HG03280 (cell line): ENCODE measurements around the gene CDKN2C.
"Not testable (repeated sequence)": the region's sequence is repeated elsewhere in the genome, so short reads cannot be mapped to it uniquely, and the experiment has no call there.

ENCODE experiments used
- ATAC-seq: cut with Tn5 transposase; IDR thresholded peaks from one replicate; pipeline ENCODE4 v1.9.1; 2021; ENCODE audit warnings: mild to moderate bottlenecking, moderate library complexity; ENCODE audit not compliant: unreplicated experiment

The CDKN2C gene

DNA sequence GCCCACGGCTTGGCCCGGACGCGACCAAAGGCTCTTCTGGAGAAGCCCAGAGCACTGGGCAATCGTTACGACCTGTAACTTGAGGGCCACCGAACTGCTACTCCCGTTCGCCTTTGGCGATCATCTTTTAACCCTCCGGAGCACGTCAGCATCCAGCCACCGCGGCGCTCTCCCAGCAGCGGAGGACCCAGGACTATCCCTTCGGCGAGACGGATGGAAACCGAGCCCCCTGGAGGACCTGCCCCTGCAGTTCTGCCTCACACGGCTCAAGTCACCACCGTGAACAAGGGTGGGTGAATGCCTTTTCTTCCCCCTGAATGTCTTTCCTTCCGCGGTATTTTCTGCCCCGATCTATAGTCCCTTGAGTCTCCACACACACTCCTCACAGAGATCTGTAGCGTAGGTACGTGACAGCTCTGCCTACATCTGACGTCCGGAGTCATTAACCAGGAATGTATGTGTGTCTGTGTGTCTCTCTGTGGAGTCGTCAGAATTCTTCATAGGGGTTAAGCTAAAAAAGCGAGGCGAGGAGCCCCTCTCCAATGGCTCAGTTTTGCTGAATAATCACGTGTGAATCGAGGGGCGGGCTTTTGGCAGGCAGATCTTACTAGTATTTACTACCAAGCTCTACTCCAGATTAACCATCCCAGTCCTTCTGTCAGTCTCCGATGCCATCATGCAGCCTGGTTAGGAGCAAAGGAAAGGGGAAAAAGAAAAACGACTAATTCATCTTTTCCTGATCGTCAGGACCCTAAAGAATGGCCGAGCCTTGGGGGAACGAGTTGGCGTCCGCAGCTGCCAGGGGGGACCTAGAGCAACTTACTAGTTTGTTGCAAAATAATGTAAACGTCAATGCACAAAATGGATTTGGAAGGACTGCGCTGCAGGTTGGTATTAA, at the start of gene CDKN2C:
TSS of gene CDKN2C (plus strand) at position 635 of the 898 bp plus-strand sequence. CDS start at position 759, 124 bp downstream.
- peak; percentile 24 for ATAC-seq

DNA sequence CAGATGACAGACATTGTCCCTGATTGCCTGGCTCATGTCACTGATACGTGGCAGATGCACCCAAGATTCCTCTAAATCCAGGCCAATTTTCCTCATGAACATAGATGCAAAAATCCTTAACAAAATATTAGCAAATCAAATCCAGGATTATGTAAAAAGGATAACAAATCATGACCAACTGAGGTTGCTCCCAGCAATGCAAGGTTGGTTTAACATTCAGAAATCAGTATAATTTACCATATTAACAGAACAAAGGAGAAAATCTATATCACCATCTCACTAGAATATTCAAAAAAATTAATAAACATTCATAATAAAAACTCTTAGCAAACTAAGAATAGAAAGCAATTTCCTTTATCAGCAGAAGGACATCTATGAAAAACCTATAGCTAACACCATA, 49.6 kb upstream of the CDKN2C start:
- no peak for ATAC-seq

DNA sequence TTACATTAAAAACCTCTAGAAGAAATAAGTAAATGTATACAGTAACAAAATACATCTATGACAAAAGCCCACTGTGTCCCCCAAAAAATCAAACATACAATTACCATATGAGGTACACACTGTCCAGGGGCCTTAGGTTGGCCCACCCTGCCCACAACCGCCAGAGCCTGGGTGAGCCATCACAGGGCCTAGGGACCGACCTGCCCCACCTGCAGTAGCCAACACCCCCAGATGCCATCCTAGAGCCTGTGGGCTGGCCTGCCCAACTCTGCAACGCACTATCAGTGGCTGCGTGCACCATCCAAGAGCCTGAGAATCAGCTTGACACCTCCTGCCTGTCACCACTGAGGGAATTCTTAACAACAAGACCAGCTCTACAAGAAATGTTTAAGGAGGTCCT, 49.0 kb upstream of the CDKN2C start:
- ATAC-seq, result no peak

DNA sequence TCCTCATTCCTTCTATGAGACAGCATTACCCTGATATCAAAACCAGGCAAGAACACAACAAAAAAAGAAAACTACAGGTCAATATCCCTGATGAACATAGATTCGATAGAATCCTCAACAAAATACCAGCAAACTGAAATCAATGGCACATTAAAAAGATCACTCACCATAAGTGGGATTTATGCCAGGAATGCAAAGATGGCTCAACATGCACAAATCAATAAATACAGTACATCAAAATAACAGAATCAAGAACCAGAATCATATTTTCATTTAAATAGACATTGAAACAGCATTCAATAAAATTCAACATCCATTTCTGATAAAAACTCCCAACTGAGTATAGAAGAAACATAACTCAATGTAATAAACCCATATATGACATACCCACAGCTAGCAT, 46.5 kb upstream of the CDKN2C start:
- ATAC-seq, result no peak

DNA sequence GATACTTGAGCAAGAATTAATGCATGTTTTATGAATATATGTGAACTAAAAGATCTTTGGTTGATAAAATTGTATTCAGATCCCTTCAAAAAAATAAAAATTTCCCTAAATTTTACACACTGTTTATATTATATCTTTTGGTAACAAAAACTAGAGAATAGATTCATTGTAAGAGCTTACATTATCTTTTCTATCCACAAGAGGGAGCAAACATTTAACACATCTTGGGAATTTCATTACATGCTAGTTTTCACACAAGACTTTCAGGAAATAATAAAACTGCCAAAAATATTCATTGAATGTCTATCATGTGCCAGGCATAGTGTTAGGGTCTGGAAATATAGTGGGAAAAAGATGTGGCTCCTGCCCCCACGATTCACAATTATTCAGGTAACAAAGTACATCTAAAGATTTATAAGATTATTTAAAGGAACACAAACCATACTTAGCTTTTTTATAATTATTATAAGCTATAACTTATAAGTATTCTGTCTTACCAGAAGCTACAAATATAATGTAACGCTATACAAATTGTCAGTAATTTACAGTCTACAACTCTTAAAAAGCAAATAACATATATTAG, 40.6 kb upstream of the CDKN2C start:
- ATAC-seq, result no peak

DNA sequence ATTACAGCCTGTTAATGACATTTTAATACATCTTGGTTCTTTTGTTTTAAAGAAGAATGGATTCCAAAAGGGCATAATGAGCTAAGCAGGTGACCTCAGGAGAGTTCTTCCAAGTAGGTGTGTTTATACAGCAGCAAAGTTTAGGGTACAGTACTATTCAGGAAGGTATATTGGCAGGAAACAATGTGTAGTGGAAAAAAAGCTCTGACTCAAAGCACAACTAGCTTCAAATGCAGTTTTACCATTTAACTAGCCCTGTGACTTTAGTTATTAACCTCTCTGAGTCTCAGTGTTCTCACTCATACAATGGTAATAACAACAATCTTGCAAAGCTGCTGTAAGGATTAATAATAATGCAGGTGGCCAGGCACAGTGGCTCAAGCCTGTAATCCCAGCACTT, 39.9 kb upstream of the CDKN2C start:
- no peak for ATAC-seq

DNA sequence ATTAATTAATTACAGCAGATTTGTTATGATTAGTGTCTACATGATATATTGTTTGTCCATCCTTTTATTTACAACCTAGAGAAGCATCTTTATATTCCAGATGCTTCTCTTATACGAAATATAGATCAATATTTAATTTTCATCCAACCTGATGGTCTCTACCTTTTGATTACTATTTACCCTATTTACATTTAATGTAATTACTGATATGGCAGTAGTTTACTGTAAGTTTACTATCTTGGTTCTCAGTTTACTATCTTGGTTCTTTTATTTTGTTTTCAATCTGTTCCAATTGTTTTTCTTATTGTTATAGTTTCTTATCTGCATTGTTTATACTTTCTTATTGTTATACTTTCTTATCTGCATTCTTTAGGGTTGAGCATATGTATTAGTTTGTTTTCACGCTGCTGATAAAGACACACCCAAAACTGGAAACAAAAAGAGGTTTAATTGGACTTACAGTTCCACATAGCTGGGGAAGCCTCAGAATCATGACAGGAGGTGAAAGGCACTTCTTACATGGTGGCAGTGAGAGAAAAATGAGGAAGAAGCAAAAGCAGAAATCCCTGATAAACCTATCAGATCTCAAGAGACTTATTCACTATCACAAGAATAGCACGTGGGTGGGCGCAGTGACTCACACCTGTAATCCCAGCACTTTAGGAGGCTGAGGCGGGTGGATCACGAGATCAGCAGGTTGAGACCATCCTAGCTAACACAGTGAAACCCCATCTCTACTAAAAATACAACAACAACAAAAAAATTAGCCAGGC, 38.9 kb upstream of the CDKN2C start:
- ATAC-seq, result no peak

DNA sequence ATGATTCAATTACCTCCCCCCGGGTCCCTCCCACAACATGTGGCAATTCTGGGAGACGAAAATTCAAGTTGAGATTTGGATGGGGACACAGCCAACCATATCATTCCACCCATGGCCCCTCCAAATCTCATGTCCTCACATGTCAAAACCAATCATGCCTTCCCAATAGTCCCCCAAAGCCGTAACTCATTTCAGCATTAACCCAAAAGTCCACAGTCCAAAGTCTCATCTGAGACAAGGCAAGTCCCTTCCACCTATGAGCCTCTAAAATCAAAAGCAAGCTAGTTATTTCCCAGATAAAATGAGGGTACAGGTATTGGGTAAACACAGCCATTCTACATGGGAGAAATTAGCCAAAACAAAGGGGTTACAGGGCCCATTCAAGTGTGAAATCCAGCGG, 38.0 kb upstream of the CDKN2C start:
- ATAC-seq, result not testable (repeated sequence)

DNA sequence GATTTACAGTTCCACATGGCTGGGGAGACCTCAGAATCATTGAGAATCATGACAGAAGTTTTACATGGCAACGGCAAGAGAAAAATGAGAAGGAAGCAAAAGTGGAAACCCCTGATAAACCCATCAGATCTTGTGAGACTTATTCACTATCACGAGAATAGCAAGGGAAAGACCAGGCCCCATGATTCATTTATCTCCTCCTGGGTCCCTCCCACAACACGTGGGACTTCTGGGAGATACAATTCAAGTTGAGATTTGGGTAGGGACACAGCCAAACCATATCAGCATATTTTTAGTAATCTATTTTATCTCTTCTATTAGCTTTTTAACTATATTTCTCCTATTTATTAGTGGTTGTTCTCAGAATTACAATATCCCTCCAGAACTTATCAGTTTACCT, 36.3 kb upstream of the CDKN2C start:
- ATAC-seq, result not testable (repeated sequence)

DNA sequence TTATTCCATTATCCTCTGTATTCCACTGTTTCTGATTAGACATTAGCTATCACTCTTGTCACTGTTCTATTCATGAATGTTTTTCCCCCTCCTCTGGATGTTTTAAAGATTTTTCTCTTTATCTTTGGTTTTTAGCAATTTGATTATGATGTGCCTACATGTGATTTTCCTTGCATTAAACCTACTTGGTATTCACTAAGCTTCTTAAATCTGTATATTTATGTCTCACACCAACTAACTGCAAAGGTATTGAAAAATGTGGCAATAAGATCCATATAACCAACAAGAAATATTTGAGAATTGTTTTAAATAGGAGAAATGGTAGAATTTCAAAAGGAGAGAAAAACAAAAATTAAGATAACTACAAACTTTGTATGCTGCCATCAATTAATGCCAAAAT, 35.2 kb upstream of the CDKN2C start:
- no peak for ATAC-seq

DNA sequence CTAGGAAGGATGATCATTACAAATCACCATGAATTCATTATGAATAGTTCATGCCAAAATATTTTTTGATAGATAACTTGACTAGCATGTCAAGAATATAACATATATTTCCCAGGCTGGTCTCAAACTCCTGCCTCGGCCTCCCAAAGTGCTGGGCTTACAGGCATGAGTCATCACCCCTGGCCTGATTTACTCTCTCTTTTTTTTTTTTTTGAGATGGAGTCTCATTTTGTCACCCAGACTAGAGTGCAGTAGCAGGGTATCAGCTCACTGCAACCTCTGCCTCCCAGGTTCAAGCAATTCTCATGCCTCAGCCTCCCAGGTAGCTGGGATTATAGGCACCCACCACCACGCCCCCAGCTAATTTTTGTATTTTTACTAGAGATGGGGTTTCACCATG, 34.8 kb upstream of the CDKN2C start:
- ATAC-seq, result not testable (repeated sequence)

DNA sequence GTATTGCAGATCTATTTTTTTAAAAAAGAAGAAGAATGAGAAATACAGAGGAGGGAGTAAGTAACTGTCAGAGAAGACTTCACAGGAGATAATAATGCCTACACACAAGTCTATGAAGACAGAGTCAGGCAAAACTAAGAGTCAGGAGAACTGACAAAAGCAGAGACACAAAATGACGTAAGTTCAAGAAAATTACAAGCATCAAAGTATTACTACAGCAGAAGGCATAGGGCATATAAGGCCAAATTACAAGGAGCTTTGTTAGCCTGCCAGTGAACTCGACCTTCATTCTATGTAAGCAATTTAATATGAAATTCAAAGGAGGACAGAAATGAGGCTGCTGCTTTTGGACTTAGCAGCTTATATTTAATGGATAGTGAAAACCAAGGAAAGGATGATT, 33.7 kb upstream of the CDKN2C start:
- ATAC-seq, result no peak

DNA sequence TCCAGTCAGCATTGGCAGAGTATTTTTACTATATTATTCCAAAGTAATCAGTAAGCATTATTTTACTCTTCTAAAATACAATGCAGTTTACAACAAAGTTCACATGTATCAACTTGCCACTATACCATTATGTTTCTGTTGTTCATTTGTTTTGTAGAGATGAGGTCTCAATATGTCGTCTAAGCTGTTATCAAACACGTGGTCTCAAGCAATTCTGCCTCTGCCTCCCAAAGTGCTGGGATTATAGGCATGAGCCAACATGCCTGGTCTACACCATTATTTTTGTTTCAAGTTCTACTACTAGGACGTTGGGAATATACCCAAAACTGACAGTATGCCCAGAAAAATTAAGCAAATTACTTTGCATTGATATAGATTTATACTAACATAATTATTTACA, 29.8 kb upstream of the CDKN2C start:
- no peak for ATAC-seq

DNA sequence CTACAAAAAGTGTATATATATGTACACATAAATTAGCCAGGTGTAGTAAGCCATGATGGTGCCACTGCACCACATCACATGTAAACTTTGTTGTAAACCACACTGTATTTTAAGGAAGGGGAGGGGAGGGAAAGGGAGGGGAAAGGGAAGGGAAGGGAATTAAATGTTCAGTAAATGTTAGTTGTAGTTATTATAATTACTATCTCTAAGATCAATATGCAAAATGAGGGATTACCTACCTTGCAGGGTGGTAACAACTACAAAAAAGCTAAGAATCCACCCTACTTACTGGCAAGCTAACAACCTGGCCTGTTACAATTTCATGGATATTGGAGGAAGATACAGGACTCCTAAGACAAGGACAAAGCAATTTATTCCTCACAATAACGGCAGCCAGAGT, 27.7 kb upstream of the CDKN2C start:
- no peak for ATAC-seq

DNA sequence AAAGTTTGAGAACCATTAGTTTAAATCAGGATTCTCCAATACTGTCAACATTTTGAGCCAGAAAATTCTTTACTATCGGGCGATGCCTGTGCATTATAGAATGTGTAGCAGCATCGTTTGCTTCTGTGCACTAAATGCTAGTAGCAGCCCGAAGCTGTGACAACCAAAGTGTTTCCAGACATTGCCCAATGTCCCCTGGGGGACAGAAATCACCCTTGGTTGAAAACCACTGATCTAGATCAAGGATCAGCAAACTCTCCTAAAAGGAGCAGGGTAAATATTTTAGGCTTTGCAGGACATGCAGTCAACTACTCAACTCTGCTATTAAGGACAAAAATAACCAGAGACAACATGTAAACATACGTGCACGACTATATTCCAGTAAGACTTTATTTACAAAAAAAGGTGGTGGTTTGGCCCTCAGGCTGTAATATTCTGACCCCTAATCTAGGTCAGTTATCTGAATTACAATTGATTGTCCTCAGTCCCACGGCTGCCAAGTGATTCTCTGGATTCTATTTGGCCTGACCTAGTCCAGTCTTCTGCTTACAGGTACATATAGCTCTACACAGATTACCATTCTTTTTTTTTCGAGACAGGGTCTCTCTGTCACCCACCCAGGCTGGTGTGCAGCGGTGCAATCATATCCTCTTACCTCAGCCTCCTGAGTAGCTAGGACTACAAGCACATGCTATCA, 20.6 kb upstream of the CDKN2C start:
- no peak for ATAC-seq

DNA sequence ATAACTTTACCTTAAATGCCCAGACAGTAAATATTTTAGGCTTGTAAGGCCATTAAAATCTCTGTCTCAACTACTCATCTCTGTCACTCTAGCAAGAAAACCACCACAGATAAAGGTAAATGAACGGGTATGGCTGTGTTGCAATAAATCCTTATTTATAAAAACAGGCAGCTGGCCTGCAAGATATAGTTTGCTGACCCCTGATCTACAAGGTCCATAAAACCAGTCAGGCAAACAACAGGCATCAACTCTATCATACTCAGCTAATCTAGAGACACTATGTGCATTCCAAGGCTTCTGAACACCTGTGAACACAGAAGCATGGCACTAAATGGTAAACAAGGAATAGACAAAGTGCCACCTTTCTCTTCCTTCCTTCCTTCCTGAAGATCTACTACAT, 19.6 kb upstream of the CDKN2C start:
- ATAC-seq, result no peak

DNA sequence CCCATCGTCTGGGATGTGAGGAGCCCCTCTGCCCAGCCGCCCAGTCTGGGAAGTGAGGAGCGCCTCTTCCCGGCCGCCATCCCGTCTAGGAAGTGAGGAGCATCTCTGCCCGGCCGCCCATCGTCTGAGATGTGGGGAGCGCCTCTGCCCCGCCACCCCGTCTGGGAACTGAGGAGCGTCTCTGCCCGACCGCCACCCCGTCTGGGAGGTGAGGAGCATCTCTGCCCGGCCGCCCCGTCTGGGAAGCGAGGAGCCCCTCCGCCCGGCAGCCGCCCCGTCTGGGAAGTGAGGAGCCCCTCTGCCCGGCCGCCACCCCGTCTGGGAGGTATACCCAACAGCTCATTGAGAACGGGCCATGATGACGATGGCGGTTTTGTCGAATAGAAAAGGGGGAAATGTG, 17.5 kb upstream of the CDKN2C start:
- ATAC-seq, result not testable (repeated sequence)

DNA sequence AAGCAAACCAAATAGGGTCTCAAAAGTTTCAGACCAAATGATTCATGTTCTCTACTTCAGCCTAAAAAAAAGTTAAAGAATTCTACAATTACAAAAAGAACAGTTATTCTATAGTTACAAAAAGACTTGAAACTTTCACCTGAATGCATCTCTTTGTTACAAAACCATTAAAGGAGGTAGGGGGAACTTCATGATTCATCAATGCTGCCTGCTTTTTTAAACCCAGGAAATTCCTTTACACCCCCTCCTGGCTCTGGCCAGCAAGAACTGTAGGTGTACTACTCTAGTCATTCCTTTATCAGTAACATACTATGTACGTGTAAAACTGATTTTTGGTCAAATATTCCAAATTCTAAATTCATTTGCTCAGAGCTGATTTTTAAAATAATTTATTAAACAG, 14.9 kb upstream of the CDKN2C start:
- no peak for ATAC-seq

DNA sequence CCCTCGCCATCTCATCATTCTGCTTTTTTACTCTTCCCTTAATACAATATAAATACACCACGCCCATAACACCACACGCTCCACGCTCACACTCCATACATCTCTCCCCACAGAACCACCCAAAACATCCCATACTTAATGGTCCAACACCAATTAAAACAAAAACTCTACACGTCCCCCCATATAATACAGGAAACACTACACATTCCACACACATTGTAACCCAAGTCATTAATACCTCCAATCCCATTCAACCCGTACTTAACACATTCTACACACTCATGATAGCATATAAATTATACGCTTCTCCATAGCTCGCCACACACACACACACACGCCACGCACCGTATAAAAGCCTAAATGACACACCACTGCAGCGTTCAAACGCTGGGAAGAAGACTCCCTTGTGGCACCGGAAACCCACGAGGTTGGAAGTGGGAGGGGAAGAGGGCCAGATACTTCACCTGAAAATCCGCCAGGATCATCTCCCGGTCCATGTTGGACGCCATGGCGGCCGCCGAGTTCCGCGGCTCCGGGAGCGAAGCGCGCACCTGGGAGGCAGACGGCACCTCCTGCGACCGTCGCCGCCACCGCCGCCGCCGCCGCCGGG, 10.6 kb upstream of the CDKN2C start:
- ATAC-seq, result no peak

DNA sequence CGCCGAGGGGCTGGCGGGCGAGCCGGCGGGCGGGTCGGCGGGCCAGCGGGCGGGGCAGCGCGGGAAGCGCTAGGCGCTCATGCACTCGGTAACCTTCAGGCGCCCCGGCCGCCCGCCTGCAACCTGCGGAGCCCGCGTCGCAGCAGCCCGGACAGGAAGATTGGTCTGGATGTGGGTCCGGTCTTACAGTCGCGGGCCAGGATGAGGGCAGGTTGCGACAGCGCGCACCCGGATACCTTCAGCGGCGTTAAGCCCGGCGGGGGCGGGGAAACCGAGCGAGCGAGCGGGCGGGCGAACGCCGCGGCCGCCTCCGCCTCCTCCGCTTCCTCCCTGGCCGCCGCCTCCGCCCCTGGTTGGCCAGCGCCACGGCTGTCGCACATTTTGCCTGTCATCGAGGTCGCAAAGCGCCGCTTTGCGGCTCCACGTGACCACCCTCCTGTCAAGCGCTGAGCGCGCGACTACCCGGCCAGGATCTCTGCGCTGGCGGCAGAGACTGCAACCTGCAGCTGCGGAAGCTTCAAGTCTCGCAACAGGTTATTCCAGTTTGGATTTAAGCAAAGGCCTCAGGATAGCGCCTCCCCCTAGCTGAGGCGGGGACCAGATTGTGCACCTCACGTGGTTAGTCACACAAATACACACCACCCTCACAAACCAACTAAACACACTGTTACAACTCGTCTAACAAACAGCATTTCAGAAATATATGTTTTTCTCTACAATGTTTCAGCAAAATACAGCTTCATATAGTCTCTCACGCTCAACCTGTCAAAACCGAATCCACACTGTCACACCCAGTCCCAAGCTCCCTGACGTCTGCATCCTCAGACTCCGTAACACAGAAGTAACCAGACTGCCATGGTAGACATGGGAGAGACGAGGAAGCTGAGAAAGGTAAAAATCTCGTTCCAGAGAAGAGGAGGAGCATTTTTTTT, 9.9 kb upstream of the CDKN2C start, which contains the start of gene FAF1:
TSS of gene FAF1 (minus strand) at position 355 of the 932 bp plus-strand sequence. CDS start 456 bp downstream, outside the sequence.
- peak; percentile 89 for ATAC-seq
